ENCODE measurements around the gene KRT6C. TPM values are rescaled to one million over a fixed set of nuclear protein-coding genes. Genes with fewer than 3 reads are reported as not detected.

Gene KRT6C
- total RNA-seq (2014; rRNA removed; shearing (Covaris generic)): not detected in 2 replicates
- not detected in 2 replicates for polyA plus RNA-seq (2016; fragmentation: Nextera tagmentation; extraction: Ambion mirVana)
- long read RNA-seq: 0 reads

DNA sequence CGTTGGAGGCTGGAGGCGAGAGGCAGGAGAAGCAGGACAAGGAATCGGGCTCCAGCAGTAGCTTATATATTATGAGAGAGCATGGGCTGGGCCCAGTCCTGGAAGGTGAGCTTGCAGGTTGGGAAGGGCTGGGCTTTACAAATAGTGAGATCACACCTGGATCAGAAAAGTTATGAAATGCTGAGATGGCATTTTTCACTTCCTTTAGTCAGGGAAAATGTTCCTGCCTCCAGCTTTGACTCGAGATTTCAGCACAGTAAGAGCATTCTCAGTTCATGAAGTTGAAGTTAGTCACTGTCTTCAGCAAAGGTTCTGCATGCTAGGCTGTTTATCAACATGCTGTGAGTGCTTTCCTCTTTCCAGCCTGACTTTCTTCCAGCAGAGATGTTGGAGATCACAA, at the start of gene KRT6C:
KRT6C (minus strand) TSS at position 38 of the 400 bp plus-strand sequence. CDS start 68 bp downstream, outside the sequence.
- no peaks in the 10 kb centered on the region for H3K79me2 ChIP-seq (replicated peaks; ENCODE audit: insufficient read depth)
- H3K9me3 Mint-ChIP-seq: peaks cover 26% of the 10 kb centered on the region
- no peaks in the 10 kb centered on the region for H4K20me1 ChIP-seq (replicated peaks; ENCODE audit: insufficient read depth)
- no peaks in the 10 kb centered on the region; the same call in 2 of the 3 replicates for H3K36me3 Mint-ChIP-seq (ENCODE audit: low read depth)
- DNase-seq (ENCODE audit: low spot score) (no peak), ATAC-seq (no peak)
- no peak within 1 kb of the TSS for H3K4me3 Mint-ChIP-seq
- H3K27me3 Mint-ChIP-seq (ENCODE audit: insufficient read depth, low read depth, poor library complexity): peaks cover 1% of the 10 kb centered on the region
- no peak within 1 kb of the TSS for H3K27ac Mint-ChIP-seq
- H3K27ac ChIP-seq (ENCODE audit: low read depth): no peak within 1 kb of the TSS
- no peak within 1 kb of the TSS for H3K4me2 ChIP-seq
- no peak within 1 kb of the TSS for H2AFZ ChIP-seq
- H3K36me3 ChIP-seq (ENCODE audit: insufficient read depth): no peaks in the 10 kb centered on the region
- H3K4me1 Mint-ChIP-seq: no peaks in the 10 kb centered on the region
- no peaks in the 10 kb centered on the region for H3K27me3 ChIP-seq (ENCODE audit: insufficient read depth)
- no peaks in the 10 kb centered on the region for H3F3A ChIP-seq (replicated peaks; ENCODE audit: low read depth)
- no peak within 1 kb of the TSS for H3K4me3 ChIP-seq
- TF ChIP-seq STAT1 (IDR thresholded peaks at IDR 0.05; ENCODE audit: unreplicated experiment) (no peak), EZH2phosphoT487 (IDR thresholded peaks at IDR 0.05; ENCODE audit: unreplicated experiment) (no peak), POLR2AphosphoS5 (IDR thresholded peaks at IDR 0.05; ENCODE audit: low read depth) (no peak), ZNF331 (CRISPR knock-in tag; IDR thresholded peaks at IDR 0.05; ENCODE audit: low read depth) (no peak), JUNB (IDR thresholded peaks at IDR 0.05; ENCODE audit: unreplicated experiment) (no peak), NANOG (IDR thresholded peaks at IDR 0.05; ENCODE audit: borderline replicate concordance) (no peak), ZNF114 (CRISPR knock-in tag; IDR thresholded peaks at IDR 0.05) (no peak), EZH2 (IDR thresholded peaks at IDR 0.05; ENCODE audit: low read depth, unreplicated experiment) (no peak)
- TF ChIP-seq, protein P1, sequence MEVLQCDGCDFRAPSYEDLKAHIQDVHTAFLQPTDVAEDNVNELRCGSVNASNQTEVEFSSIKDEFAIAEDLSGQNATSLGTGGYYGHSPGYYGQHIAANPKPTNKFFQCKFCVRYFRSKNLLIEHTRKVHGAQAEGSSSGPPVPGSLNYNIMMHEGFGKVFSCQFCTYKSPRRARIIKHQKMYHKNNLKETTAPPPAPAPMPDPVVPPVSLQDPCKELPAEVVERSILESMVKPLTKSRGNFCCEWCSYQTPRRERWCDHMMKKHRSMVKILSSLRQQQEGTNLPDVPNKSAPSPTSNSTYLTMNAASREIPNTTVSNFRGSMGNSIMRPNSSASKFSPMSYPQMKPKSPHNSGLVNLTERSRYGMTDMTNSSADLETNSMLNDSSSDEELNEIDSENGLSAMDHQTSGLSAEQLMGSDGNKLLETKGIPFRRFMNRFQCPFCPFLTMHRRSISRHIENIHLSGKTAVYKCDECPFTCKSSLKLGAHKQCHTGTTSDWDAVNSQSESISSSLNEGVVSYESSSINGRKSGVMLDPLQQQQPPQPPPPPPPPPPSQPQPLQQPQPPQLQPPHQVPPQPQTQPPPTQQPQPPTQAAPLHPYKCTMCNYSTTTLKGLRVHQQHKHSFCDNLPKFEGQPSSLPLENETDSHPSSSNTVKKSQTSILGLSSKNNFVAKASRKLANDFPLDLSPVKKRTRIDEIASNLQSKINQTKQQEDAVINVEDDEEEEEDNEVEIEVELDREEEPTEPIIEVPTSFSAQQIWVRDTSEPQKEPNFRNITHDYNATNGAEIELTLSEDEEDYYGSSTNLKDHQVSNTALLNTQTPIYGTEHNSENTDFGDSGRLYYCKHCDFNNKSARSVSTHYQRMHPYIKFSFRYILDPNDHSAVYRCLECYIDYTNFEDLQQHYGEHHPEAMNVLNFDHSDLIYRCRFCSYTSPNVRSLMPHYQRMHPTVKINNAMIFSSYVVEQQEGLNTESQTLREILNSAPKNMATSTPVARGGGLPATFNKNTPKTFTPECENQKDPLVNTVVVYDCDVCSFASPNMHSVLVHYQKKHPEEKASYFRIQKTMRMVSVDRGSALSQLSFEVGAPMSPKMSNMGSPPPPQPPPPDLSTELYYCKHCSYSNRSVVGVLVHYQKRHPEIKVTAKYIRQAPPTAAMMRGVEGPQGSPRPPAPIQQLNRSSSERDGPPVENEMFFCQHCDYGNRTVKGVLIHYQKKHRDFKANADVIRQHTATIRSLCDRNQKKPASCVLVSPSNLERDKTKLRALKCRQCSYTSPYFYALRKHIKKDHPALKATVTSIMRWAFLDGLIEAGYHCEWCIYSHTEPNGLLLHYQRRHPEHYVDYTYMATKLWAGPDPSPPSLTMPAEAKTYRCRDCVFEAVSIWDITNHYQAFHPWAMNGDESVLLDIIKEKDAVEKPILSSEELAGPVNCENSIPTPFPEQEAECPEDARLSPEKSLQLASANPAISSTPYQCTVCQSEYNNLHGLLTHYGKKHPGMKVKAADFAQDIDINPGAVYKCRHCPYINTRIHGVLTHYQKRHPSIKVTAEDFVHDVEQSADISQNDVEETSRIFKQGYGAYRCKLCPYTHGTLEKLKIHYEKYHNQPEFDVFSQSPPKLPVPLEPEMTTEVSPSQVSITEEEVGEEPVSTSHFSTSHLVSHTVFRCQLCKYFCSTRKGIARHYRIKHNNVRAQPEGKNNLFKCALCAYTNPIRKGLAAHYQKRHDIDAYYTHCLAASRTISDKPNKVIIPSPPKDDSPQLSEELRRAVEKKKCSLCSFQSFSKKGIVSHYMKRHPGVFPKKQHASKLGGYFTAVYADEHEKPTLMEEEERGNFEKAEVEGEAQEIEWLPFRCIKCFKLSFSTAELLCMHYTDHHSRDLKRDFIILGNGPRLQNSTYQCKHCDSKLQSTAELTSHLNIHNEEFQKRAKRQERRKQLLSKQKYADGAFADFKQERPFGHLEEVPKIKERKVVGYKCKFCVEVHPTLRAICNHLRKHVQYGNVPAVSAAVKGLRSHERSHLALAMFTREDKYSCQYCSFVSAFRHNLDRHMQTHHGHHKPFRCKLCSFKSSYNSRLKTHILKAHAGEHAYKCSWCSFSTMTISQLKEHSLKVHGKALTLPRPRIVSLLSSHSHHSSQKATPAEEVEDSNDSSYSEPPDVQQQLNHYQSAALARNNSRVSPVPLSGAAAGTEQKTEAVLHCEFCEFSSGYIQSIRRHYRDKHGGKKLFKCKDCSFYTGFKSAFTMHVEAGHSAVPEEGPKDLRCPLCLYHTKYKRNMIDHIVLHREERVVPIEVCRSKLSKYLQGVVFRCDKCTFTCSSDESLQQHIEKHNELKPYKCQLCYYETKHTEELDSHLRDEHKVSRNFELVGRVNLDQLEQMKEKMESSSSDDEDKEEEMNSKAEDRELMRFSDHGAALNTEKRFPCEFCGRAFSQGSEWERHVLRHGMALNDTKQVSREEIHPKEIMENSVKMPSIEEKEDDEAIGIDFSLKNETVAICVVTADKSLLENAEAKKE (CRISPR knock-in tag; IDR thresholded peaks at IDR 0.05): no peak
- peaks cover 6% of the 10 kb centered on the region; the same call in 1 of the 2 replicates for H3K9me2 ChIP-seq (ENCODE audit: insufficient read depth)
- H3K4me1 ChIP-seq (ENCODE audit: insufficient read depth): no peaks in the 10 kb centered on the region

Measured in GM23338 (cell line).